SK-MEL-5 (cell line): ENCODE results near the gene LRBA. TPM values are rescaled to one million over a fixed set of nuclear protein-coding genes. Genes with fewer than 3 reads are reported as not detected.

Experiments used
- DNase-seq: peaks from one replicate; pipeline ENCODE4 v3.0.0-alpha.2; 2016; ENCODE audit warnings: low read depth, low spot score
- in situ Hi-C: cut with HindIII; loops from 2 replicates; pipeline ENCODE4 v1.10.0; 2016; ENCODE audit warnings: low sequenced_read_pairs, high pct_unique_total_duplicates, low pct_unique_long_range_greater_than_20kb
- total RNA-seq: library from RNA; depleted of rRNA; stranded (reverse); fragments of >200 nt; shearing (Covaris generic); gene quantifications from 2 replicates; pipeline ENCODE4 v1.2.3, GENCODE V29; 2014

LRBA gene
- total RNA-seq, 1 experiment from 2014 or later, result 31.0 TPM

DNA sequence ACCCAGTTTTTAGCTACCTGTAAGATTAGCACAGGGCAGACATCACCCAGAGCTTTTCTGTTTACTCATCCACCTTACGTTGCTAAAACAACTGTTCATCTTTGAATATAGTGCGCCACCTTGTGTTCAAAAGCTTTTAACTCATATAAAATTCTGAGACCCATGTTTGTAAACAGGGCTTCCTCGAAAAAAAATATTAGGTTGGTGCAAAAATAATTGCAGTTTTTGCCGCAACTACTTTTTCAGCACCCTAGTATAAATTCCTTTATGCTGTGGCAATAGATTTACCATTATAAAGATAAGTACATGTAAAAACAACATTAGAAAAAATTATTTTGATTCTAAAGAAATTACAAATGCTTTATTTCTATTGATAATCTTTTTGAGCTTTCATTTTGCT is 147.9 kb downstream of the LRBA start:
- DNase-seq, result peak; percentile 87
- in situ Hi-C loops, result no loop called here

DNA sequence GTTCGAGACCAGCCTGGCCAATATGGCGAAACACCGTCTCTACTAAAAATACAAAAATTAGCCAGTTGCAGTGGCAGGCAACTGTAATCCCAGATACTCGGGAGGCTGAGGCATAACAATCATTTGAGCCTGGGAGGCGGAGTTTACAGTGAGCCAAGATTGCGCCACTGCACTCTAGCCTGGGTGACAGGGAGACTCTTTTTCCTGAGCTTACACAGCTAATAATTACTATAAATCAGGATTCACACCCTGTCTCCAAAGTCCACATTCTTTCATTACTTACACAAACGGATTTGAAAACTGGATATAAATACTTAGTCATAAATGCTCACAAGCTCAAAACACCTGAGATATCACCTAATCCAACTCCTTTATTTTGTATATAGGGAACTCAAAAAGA is 151.6 kb downstream of the LRBA start:
- in situ Hi-C loops, result no loop called here
- no peak for DNase-seq

DNA sequence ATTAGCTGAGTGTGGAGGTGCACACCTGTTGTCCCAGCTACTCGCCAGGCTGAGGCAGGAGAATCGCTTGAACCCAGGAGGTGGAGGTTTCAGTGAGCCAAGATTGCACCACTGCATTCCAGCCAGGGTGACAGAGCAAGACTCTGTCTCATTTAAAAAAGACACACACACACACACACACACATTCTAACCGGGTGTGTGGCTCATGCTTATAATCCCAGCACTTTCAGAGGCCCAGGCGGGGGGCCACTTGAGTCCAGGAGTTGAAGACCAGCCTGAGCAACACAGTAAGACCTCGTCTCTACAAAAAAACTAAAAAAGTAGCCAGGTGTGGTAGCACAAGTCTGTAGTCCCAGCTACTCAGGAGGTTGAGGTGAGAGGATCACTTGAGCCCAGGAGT is 152.3 kb downstream of the LRBA start:
- in situ Hi-C loops, result no loop called here
- no peak for DNase-seq

DNA sequence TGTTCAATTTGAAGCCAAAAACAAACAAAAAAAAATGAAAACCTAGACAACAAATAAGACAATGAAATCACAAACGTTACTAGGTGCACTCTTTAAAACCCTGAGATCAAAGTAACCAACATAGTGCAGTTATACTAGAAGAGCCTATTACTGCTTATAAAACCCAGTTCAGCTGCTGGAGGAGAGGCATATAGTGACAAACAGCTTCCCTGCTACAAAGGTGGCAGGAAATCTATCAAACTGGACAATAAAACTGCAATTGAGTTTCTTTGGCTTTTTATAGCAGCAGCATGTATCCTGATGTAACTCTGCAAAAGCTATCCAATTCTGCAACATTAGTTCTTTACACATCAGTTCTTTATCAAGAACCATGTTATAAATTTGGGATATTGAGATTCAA is 155.6 kb downstream of the LRBA start:
- no peak for DNase-seq
- in situ Hi-C loops, result no loop called here

DNA sequence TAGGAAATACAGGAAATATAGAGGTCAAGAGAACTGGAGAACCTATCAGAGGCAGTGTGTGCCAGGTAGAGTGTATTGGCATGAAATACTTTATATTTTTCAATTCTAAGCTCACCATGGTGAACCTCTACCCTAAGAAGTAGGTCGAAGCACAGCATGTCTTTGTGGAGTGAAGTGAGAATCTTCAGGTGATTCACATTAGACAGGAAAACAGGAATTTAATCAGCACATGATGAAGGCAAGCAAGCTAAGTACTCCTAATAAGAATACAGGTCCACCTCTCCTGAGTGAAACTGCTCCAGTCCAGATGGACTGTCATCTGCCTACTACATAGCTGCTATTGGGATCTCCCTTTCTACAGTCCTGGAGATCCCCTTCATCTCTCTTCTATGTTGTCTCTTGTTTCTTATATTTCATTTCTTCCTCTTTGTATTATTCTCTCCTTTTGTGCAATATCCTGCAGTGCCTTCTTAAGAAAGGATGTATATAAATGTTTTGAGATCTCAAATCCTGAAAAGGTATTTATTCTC is 159.0 kb downstream of the LRBA start:
- DNase-seq, result no peak
- in situ Hi-C loops, result no loop called here

DNA sequence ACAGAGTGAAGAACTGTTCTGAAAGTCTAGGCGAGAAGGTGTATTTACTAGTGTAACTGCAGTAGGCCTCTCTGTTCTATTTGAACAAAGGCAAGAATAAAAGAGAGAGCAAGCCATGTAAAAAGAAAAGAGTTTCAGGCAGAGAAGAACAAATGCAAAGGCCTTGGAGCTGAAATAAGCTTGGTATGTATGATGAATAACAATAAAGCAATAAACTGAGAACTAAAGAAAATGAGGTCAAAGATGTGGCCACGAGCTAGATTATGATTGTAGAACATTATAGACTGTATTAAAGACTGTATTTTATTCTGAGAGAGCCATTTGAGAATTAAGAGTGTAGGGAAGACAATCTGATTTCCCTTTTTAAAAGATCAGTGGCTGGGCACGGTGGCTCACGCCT is 160.5 kb downstream of the LRBA start:
- no peak for DNase-seq
- in situ Hi-C loops, result no loop called here

DNA sequence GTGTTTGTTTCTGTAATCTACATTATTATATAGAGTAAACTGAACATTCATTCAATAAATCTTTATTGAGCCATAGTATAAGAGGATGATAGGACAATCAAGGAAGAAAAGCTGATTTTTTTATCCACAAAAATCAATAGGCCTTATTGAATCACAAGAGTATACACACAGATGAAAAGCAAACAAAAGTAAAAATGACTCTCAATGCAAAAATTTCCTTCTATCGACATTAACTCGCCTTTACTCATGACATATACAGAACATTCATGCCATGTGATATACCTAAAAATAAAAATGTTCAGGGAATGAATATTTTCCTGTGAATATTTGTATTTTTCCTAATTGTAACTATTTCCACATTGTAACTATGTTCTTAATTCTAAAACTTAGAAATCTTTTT is 161.2 kb downstream of the LRBA start:
- DNase-seq, result no peak
- in situ Hi-C loops, result no loop called here

DNA sequence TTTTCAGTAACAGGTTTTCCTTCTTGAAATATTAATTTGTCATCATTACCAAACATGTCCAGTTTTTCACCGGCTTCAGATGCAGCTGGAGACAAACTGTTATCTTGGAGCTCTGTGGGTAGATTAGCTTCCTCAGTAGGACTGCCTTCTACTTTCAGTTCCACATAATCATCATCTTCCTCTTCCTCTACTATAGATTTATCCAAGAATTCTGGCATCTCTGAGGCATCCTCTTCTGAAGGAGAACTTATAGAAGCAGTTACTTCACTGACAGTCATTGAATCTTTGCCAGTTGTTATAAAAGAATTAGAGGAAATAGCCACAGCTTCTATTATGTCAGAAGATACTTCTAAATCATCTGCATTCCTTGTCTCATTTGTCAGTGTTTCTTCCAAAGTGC is 162.9 kb downstream of the LRBA start:
- in situ Hi-C loops, result no loop called here
- DNase-seq, result no peak

DNA sequence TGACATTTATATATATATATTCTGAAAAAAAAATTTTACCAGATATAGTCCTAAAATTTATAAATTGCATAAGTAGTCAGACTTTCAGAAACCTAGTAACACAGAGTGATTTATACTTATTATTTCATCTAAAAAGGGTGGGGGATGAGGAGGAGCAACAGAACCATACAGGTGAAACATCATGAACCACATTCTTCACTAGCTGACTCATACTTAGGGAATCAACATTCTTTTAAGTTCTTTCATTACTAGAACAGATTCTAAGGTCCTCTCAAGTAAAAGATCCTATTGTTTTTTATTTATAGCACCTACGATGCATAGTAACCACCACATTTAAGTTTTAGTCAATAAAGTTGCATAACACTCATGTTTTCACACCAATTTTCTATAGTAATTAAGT is 166.1 kb downstream of the LRBA start:
- no peak for DNase-seq
- in situ Hi-C loops, result no loop called here

DNA sequence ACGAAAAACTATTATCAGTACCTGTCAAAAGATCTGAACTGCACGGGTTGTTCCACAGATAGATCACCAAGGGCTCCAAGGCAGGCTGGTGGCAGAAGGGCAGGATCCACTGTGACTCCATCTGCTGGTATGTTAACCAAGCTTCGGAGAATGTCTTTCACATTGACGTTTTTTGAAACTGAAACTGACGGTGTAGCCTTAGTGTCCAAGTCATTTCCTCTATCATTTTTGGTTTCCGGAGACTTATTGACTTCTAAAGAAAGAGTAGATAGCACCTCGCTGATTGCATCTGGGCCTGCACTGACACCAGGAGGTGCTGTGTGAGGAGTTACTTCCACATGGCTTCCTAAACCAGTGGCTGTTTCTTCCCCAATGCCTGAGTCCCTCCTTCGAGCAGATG is 186.9 kb downstream of the LRBA start:
- in situ Hi-C loops, result no loop called here
- DNase-seq, result no peak

DNA sequence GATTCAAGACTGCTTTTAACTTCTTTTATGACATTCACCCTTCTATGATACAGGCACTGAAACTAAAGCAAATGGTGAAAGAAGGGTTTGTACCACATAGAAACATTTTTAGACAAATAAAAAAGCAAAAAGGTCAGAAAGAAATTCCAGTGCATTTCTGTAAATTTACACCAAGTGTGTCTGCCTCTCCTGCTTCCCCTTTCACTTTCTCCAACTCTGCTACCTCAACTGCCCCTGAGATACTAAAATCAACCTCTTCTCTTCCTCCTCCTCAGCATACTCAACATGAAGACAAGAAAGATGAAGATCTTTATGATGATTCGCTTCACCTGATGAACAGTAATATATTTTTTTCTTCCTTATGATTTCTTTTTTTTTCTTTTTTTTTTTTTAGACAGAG is 187.9 kb downstream of the LRBA start:
- no peak for DNase-seq
- in situ Hi-C loops, result no loop called here

DNA sequence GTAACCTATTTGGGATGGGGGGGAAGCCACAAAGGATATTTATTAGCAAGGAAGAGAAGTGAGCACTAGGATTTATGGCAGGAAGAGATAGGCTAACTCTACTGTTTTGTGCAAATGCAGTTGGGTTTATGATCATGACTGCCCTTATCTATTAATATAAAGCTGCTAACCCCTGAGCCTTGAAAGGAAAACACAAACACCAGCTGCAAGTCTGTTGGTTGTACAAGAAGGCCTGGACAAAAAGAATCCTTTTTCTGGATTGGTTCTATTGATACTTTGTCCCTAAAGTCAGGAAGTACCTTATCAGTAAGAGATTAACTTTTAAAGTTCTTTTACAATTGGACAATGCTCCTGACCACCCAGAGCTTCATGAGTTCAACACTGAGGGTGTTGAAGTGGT is 188.8 kb downstream of the LRBA start:
- DNase-seq, result no peak
- in situ Hi-C loops, result no loop called here

DNA sequence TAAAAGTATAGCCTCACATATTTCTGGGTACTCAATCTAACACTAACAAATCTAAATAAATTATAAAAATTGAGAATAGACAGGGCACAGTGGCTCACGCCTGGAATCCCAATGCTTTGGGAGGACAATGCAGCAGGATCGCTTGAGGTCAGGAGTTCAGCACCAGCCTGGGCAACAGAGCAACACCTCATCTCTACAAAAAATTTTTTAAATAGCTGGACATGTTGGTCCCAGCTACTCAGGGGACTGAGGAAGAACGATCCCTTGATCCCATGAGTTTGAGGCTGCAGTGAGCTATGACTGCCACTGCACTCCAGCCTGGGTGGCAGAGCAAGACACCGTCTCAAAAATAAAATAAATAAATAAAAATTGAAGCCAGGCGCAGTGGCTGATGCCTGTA is 192.7 kb downstream of the LRBA start:
- no peak for DNase-seq
- in situ Hi-C loops, result no loop called here

DNA sequence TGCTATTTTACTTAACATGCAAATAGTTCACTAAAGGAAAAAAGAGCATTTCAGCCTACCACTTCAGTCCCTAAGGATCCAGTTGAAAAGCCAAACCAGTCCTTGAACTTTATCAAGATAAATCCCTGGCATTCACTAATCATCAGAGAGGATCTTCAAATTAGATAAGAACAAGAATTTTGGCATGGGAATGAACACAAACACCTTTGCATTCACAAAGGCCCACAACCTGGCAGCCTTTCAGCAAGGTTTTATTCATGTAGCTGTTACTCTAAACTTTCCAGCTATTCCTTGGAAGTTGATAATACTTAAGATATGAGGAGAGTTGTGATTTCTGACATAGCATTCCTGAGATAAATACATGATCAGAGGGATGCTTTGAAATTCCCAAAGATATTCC is 193.4 kb downstream of the LRBA start:
- DNase-seq, result no peak
- in situ Hi-C loops, result no loop called here

DNA sequence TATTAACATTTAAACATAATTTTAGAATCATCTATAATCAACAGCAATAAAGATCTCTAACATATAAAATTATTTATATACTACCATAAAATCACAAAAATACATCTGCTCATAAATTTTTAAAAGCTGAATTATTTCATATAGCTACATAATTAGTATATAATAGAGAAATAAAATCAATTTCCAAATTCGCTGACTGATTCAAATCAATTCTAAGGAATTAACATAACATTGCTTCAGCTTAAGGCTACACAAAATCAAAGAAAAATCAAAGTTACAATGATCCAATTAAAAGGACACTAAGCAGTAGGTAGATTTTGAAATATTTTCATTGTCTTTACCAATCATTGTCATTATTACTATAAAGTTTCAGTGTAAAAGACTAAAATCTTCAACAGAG is 194.7 kb downstream of the LRBA start:
- in situ Hi-C loops, result no loop called here

DNA sequence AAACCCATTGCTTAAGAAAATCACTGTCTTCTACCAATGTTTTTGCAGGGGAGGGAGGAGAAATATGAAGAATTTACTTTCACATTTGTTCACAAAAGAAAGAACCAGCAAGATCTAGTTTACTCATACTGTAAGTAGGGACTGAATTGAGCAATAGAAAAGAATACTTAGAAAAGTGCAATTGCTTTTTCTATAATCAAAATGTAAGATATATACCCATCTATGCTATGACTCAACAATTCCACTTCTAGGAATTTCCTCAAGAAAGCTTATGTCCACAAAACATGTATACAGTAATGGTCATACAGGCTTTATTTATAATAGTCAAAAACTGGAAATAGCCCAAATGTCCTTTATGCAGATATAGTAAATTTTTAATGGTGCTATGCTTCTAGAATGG is 196.4 kb downstream of the LRBA start:
- in situ Hi-C loops, result no loop called here
- DNase-seq, result no peak

More for the DNA sequence above, 194.7 kb downstream of the LRBA start:
- no peak for DNase-seq

DNA sequence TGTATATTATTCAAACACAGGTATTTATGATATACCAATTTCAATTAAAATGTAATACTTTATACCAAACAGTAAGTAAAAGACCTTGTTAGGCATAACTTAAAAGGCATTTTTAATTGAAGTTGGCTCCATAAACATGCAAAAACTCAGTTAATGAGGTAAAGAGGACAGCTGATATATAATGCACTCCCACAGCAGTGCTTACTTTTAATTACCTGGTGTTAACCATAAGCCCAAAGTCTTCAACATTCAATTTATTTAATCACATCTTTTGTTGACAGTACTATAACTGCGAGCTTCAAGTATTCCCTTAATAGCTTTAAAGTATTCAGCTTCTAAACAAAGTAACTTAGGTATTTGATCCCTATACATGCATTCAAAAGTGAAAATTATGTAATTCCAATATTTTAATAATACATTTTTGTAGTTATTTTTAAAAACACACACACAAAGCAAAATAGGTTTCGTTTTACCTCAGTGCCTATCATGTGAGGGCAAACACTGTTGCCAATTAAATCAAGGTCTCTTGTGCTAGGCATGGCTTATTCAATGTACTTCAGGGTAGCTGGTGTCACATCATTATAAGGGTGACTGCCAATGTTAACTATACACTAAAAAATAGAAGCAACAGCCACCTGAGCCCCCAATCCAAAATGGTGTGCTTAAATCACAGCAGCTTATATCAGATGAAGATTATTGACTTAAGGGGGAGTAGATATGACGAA is 197.1 kb downstream of the LRBA start:
- DNase-seq, result no peak
- in situ Hi-C loops, result no loop called here

DNA sequence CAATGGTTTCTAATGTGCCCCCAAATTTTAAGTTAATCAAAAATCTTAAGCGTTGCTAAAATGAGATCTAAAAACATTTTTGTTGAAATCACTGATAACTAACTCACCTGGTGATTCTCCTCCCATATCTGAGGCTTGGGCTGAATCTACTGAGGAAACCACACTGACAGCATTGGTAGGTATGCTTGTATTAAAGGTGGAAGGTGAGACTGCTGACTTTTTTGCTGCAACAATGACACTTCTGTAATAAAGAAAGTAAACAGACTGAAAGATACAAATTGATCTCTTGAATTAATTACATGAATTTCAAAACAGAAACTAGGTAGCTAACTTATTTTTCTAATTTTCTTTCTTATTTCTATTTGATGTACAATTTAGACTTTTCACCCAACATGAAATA is 198.1 kb downstream of the LRBA start:
- DNase-seq, result no peak
- in situ Hi-C loops, result no loop called here

DNA sequence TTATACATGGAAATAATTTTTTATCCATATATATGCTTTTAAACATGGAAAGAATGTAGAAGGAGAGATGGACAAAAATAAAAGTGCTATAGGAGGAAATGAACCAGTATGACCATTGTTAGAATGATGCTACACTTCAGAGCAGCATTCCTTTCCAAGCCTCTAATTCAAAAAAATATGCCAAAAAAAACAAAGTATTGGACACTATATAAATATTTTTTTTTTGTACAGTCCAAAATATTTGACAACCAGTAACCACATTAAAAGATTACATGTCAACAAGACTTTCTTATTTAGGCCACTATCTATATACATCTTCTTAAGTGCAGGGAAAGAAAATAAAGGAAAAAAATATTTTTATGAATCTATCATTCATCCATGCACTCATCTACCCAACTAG is 198.6 kb downstream of the LRBA start:
- no peak for DNase-seq
- in situ Hi-C loops, result no loop called here

DNA sequence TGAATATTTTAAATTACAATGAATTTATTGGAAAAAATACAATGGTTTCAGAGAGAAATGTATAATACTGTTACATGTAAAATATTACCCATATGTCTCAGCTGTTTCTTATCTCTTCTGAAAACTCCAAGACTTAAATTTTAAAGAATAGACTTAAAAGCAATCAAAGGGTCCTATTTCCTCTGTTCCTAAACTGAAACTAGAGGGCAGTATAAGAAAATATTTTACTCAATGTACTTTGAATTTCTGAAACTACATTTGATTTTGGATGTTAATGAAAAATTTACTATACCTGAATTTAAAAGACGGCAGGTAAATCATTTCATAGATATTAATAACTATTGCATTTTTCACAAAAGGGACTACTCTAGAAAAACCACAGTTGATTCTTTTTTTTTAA is 200.2 kb downstream of the LRBA start:
- in situ Hi-C loops, result no loop called here
- no peak for DNase-seq
